Calu3 (cell line): ENCODE measurements around the gene HAND2. TPM values are rescaled to one million over a fixed set of nuclear protein-coding genes. Genes with fewer than 3 reads are reported as not detected.
A peak's percentile ranks its signal among the peaks of the same experiment; 100 is the strongest.

Experiments used
- Bru-seq: library from RNA; stranded (reverse); fragments of 400-500 nt; gene quantifications from one replicate; lab custom pipeline; 2021; lab: Mats Ljungman, UMichigan
- BruChase-seq, 2 experiments: library from RNA; stranded (reverse); fragments of 400-500 nt; gene quantifications; one replicate each; lab custom pipeline; 2021; lab: Mats Ljungman, UMichigan
- BruUV-seq: library from RNA; stranded (reverse); fragments of 400-500 nt; replicated peaks from 2 replicates; lab custom pipeline; 2021; lab: Mats Ljungman, UMichigan
- CTCF ChIA-PET: fragments of 300-600 bp; sonication (Branson Sonifier 250); formaldehyde crosslinking; loops from one replicate; lab custom pipeline; 2022; ENCODE audit warnings: antibody characterized with exemption; lab: Charles Lee
- DNase-seq: peaks from one replicate; pipeline ENCODE4 v3.0.0; 2022
- H3K27ac Mint-ChIP-seq: one replicate; pipeline ENCODE4 v1.8.0; 2022; ENCODE audit warnings: mixed read lengths; ENCODE audit not compliant: unreplicated experiment
- H3K27me3 Mint-ChIP-seq: one replicate; pipeline ENCODE4 v1.8.0; 2022; ENCODE audit warnings: mixed read lengths; ENCODE audit not compliant: unreplicated experiment
- H3K36me3 Mint-ChIP-seq: one replicate; pipeline ENCODE4 v1.8.0; 2022; ENCODE audit warnings: mild to moderate bottlenecking, moderate library complexity, mixed read lengths; ENCODE audit not compliant: insufficient read depth, unreplicated experiment
- H3K4me1 Mint-ChIP-seq: one replicate; pipeline ENCODE4 v1.8.0; 2022; ENCODE audit warnings: mild to moderate bottlenecking, low read depth, mixed read lengths; ENCODE audit not compliant: unreplicated experiment
- H3K4me3 Mint-ChIP-seq: one replicate; pipeline ENCODE4 v1.8.0; 2022; ENCODE audit warnings: mild to moderate bottlenecking, low read depth, moderate library complexity, mixed read lengths; ENCODE audit not compliant: unreplicated experiment
- H3K9me3 Mint-ChIP-seq: one replicate; pipeline ENCODE4 v1.8.0; 2022; ENCODE audit warnings: low read depth, mixed read lengths; ENCODE audit not compliant: unreplicated experiment
- CTCF ChIP-seq: fragments of 200-600 bp; IDR thresholded peaks from one replicate; pipeline ENCODE4 v1.8.0; 2022; ENCODE audit warnings: antibody characterized with exemption; ENCODE audit not compliant: unreplicated experiment
- intact Hi-C: fragments of 100-400 bp; cut with micrococcal nuclease; formaldehyde crosslinking; loops from one replicate; pipeline ENCODE4 v1.10.0; 2022; ENCODE audit not compliant: unreplicated experiment
- long read RNA-seq: library from polyadenylated mRNA; stranded (forward); transcript quantifications from one replicate; pipeline ENCODE4 v2.0.0, GENCODE V29; 2022
- total RNA-seq: library from RNA; stranded (reverse); gene quantifications from 2 replicates; pipeline ENCODE4 v1.2.3, GENCODE V29; 2022

HAND2 gene
- total RNA-seq (0.45 TPM in 1 of 2 replicates, not detected in the other), Bru-seq, nascent RNA (percentile 12 among the genes with signal in this experiment), BruChase-seq, experiment 1, labeled RNA remaining after a 6-hour chase (not detected), BruChase-seq, experiment 2, labeled RNA remaining after a 2-hour chase (percentile 17 among the genes with signal in this experiment)
- long read RNA-seq, result 0 reads

- BruUV-seq, result no TSS peak
- no peak for TF ChIP-seq CTCF
- Mint-ChIP-seq H3K4me1 (no peaks in the 10 kb centered on the region), H3K4me3 (peak within 1 kb of the TSS; percentile 69), H3K9me3 (peaks cover 2% of the 10 kb centered on the region), H3K27me3 (no peaks in the 10 kb centered on the region), H3K27ac (no peak within 1 kb of the TSS), H3K36me3 (peaks cover 6% of the 10 kb centered on the region)
- CTCF ChIA-PET, result interaction anchor here (0.6 to 0.8 kb wide), 4 partner anchors 13 to 531 kb away, joined by 3 to 9 read pairs (median 6); no protein-coding TSS in a partner anchor
- intact Hi-C loops, result no loop called here
- DNase-seq, result peak; percentile 13
Measured at GRCh38 chr4:173529477-173530325, at the start of gene HAND2. Gene HAND2 (minus strand): TSS chr4:173530229. CDS start chr4:173529289, 940 bp downstream.

- no peak for TF ChIP-seq CTCF
- H3K9me3 Mint-ChIP-seq, result no peaks in the 10 kb centered on the region
- no peaks in the 10 kb centered on the region for H3K4me1 Mint-ChIP-seq
- DNase-seq, result no peak
- CTCF ChIA-PET, result no interaction called here
- BruUV-seq, result no TSS peak
- H3K36me3 Mint-ChIP-seq, result no peaks in the 10 kb centered on the region
- no peak overlapping the region for H3K4me3 Mint-ChIP-seq
- intact Hi-C loops, result no loop called here
- H3K27ac Mint-ChIP-seq, result no peak overlapping the region
- H3K27me3 Mint-ChIP-seq, result no peaks in the 10 kb centered on the region
Measured at GRCh38 chr4:173578956-173579355, 48.9 kb upstream of the HAND2 start.

GRCh38 chr4:173577963-173578362 lies 47.9 kb upstream of the HAND2 start:
- TF ChIP-seq CTCF, result no peak
- BruUV-seq, result no TSS peak
- intact Hi-C loops, result no loop called here
- Mint-ChIP-seq H3K4me1 (no peaks in the 10 kb centered on the region), H3K36me3 (no peaks in the 10 kb centered on the region), H3K27me3 (no peaks in the 10 kb centered on the region), H3K9me3 (no peaks in the 10 kb centered on the region), H3K27ac (no peak overlapping the region), H3K4me3 (no peak overlapping the region)
- CTCF ChIA-PET, result no interaction called here
- DNase-seq, result no peak

GRCh38 chr4:173575482-173576152 lies 45.6 kb upstream of the HAND2 start:
- intact Hi-C loops, result no loop called here
- no peaks in the 10 kb centered on the region for H3K27me3 Mint-ChIP-seq
- no peak overlapping the region for H3K27ac Mint-ChIP-seq
- no peaks in the 10 kb centered on the region for H3K9me3 Mint-ChIP-seq
- H3K36me3 Mint-ChIP-seq, result no peaks in the 10 kb centered on the region
- H3K4me3 Mint-ChIP-seq, result no peak overlapping the region
- BruUV-seq, result no TSS peak
- TF ChIP-seq CTCF, result no peak
- DNase-seq, result no peak
- H3K4me1 Mint-ChIP-seq, result no peaks in the 10 kb centered on the region
- CTCF ChIA-PET, result no interaction called here
